Measurements from ENCODE around the gene SLAMF1. TPM values are rescaled to one million over a fixed set of nuclear protein-coding genes. Genes with fewer than 3 reads are reported as not detected.

Gene SLAMF1
- total and polyA plus RNA-seq, 12 donors: 0.17 to 3.8 (median 0.32) TPM; not detected in 4

DNA sequence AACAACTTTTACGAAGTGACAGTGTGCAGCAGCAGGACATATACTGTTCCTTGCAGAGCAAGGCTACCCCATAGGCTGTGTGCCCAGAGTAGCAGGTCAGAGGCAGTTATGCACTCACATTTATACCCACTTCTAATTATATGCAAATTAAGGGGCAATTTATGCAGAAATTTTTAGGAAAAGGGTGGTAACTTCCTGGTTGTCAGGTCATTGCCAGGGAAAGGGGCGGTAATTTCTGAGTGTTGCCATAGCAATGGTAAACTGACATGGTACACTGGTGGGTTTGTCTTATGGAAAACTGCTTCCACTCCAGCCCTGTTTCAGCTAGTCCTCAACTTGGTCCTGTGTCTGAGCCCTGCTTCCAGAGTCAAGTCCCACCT, 12.0 kb upstream of the SLAMF1 start:
- DNase-seq: no peak
- intact Hi-C loops (cut with DNase I): no loop called here
- Histone ChIP-seq H3K36me3 (no peaks in the 10 kb centered on the region), H3K4me1 (peaks cover 0 to 35% (median 0%) of the 10 kb centered on the region in 9 donors), H3K27me3 (no peaks in the 10 kb centered on the region), H3K4me3 (no peak overlapping the region), H3K27ac (no peak overlapping the region), H3K9me3 (peaks cover 0 to 12% (median 0%) of the 10 kb centered on the region in 11 donors)
- no peak for ATAC-seq
- 92 to 98% methylated on average over 2 of the region's 2 CpGs for WGBS, 2 donors
- TF ChIP-seq, protein P1, sequence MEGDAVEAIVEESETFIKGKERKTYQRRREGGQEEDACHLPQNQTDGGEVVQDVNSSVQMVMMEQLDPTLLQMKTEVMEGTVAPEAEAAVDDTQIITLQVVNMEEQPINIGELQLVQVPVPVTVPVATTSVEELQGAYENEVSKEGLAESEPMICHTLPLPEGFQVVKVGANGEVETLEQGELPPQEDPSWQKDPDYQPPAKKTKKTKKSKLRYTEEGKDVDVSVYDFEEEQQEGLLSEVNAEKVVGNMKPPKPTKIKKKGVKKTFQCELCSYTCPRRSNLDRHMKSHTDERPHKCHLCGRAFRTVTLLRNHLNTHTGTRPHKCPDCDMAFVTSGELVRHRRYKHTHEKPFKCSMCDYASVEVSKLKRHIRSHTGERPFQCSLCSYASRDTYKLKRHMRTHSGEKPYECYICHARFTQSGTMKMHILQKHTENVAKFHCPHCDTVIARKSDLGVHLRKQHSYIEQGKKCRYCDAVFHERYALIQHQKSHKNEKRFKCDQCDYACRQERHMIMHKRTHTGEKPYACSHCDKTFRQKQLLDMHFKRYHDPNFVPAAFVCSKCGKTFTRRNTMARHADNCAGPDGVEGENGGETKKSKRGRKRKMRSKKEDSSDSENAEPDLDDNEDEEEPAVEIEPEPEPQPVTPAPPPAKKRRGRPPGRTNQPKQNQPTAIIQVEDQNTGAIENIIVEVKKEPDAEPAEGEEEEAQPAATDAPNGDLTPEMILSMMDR (IDR thresholded peaks at IDR 0.05): no peak

DNA sequence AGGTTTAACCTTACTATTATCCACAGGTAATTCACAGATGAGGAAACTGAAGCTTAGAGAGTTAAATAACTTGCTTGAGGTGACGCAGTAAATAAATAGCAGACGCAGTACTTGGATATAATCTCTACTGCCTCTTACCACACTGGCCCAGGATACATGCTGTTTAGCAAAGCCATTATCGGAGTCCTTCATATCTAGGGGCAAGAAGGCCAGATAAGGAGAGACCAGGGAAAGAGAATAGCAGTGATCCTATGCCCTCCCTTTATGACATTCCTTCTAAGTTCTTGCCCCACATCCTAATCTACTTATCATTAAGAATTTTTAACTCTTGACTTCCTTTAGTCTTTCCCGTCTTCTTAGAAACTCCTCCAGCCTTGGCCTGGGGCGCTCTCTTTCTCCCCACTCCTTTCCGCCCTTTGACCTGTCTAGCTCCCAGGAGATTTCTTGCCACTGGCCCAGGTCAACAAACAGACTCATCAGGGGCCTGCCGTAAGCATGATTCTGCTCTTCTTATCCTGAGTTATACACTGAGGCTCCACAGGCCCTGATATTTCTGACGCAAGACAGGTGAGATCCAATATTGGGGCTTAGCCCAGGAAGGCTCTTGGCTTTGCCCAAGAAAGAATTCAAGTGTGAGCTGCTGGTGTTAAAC, 11.4 kb upstream of the SLAMF1 start:
- intact Hi-C loops (cut with DNase I): no loop called here

DNA sequence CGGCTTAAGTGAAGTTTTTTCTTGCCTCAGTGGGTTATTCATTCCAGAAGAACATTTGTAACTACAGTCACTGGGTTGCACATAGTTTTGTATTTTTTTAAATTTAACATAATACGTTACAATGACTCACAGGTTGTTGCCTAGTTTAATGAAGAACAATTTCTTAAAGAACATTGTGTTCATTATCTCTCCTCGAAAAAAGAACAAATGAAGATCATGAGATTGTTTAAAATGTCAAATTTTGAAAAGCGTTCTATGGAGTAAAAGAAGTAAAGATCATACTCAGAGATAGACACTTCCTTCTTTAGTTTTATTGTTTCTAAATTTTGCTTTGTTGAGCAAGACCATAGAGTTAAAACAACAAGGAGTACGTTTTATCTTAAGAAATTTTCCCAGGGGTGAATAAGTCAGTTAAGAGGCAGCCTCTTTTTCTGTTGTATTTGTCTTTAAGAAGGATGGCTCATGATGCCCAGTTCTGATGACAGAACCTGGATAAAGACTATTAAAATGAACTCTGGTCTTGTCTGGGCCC, 10.5 kb upstream of the SLAMF1 start:
- WGBS, 2 donors: 65 to 76% methylated on average over 5 of the region's 5 CpGs
- ATAC-seq: peak in 1 of 8 donors; percentile 59
- intact Hi-C loops (cut with DNase I): no loop called here
- Histone ChIP-seq H3K4me1 (peaks cover 0 to 38% (median 7%) of the 10 kb centered on the region in 9 donors), H3K4me3 (no peak overlapping the region), H3K36me3 (no peaks in the 10 kb centered on the region), H3K9me3 (peaks cover 0 to 12% (median 0%) of the 10 kb centered on the region in 11 donors), H3K27me3 (peaks cover 0 to 4% (median 0%) of the 10 kb centered on the region in 7 donors), H3K27ac (peak overlapping the region in 3 of 10 donors; percentile 16 to 44 (median 38))
- TF ChIP-seq, protein P1 (IDR thresholded peaks at IDR 0.05): no peak
- no peak for DNase-seq

More for the DNA sequence above, 11.4 kb upstream of the SLAMF1 start:
- TF ChIP-seq, protein P1 (IDR thresholded peaks at IDR 0.05): no peak
- Histone ChIP-seq H3K36me3 (no peaks in the 10 kb centered on the region), H3K4me1 (peaks cover 0 to 30% (median under 1%) of the 10 kb centered on the region in 9 donors), H3K27ac (peak overlapping the region in 4 of 10 donors; percentile 16 to 49 (median 41)), H3K27me3 (no peaks in the 10 kb centered on the region), H3K4me3 (no peak overlapping the region), H3K9me3 (peaks cover 0 to 12% (median 0%) of the 10 kb centered on the region in 11 donors)
- 69 to 74% methylated on average over 8 of the region's 8 CpGs for WGBS, 2 donors
- ATAC-seq (no peak), DNase-seq (no peak)

DNA sequence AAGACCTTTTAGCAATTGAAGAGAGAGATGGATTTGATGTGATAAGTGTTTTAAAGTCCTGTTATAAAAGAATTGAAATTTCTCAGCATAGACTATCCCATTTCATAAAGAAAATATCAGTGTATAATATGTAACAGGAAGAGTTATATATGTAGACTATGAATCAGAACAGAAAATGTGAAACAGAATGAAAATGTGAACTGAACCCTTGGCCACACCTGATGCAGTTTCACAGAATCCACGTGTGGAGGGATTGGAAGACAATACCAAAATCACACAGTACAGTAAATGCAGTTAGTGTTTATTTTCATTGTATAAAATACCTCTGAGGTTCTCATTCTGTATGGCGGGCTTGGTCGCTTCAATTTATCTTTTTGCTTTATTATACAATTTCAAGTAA, 9.9 kb upstream of the SLAMF1 start:
- H3K4me3 ChIP-seq: no peak overlapping the region
- intact Hi-C loops (cut with DNase I): no loop called here
- DNase-seq (no peak), ATAC-seq (no peak)
- 89 to 92% methylated on average over 3 of the region's 3 CpGs for WGBS, 2 donors
- peaks cover 0 to 12% (median 0%) of the 10 kb centered on the region in 11 donors for H3K9me3 ChIP-seq
- peaks cover 0 to 4% (median 0%) of the 10 kb centered on the region in 7 donors for H3K27me3 ChIP-seq
- no peaks in the 10 kb centered on the region for H3K36me3 ChIP-seq
- TF ChIP-seq, protein P1 (IDR thresholded peaks at IDR 0.05): no peak
- H3K4me1 ChIP-seq: peaks cover 0 to 43% (median 11%) of the 10 kb centered on the region in 9 donors
- peak overlapping the region in 2 of 10 donors; percentile 1 to 23 for H3K27ac ChIP-seq

All from heart right ventricle (tissue), 16 donors.